Fibroblast of mammary gland (primary cell): Measurements from ENCODE around the gene ANKRD31.

Experiments used
- DNase-seq: peaks from one replicate; pipeline ENCODE4 v3.0.0-alpha.2; 2010; ENCODE audit warnings: low read depth
- H3K4me3 ChIP-seq: 2 replicates; pipeline ENCODE4 v1.5.1; 2011; ENCODE audit warnings: low read depth, mild to moderate bottlenecking, low read length, moderate library complexity; ENCODE audit not compliant: control insufficient read depth
- TF ChIP-seq, protein P1 (sequence below): conservative IDR thresholded peaks from 2 replicates; pipeline ENCODE4 v1.5.1; 2011; ENCODE audit warnings: low read depth, low read length, inconsistent platforms; ENCODE audit not compliant: control insufficient read depth, insufficient read depth

ANKRD31 gene

GRCh38 chr5:75021800-75022199 is 214.9 kb downstream of the ANKRD31 start:
- H3K4me3 ChIP-seq: no peak overlapping the region
- TF ChIP-seq, protein P1, sequence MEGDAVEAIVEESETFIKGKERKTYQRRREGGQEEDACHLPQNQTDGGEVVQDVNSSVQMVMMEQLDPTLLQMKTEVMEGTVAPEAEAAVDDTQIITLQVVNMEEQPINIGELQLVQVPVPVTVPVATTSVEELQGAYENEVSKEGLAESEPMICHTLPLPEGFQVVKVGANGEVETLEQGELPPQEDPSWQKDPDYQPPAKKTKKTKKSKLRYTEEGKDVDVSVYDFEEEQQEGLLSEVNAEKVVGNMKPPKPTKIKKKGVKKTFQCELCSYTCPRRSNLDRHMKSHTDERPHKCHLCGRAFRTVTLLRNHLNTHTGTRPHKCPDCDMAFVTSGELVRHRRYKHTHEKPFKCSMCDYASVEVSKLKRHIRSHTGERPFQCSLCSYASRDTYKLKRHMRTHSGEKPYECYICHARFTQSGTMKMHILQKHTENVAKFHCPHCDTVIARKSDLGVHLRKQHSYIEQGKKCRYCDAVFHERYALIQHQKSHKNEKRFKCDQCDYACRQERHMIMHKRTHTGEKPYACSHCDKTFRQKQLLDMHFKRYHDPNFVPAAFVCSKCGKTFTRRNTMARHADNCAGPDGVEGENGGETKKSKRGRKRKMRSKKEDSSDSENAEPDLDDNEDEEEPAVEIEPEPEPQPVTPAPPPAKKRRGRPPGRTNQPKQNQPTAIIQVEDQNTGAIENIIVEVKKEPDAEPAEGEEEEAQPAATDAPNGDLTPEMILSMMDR: no peak
- DNase-seq: no peak

GRCh38 chr5:75021219-75021618 is 215.5 kb downstream of the ANKRD31 start:
- TF ChIP-seq, protein P1: no peak
- no peak for DNase-seq

GRCh38 chr5:75020016-75020656 is 216.5 kb downstream of the ANKRD31 start:
- H3K4me3 ChIP-seq: no peak overlapping the region
- no peak for DNase-seq
- TF ChIP-seq, protein P1: no peak

More at GRCh38 chr5:75021219-75021618, 215.5 kb downstream of the ANKRD31 start:
- no peak overlapping the region for H3K4me3 ChIP-seq

GRCh38 chr5:75018805-75019587 is 217.7 kb downstream of the ANKRD31 start:
- TF ChIP-seq, protein P1: no peak
- no peak overlapping the region for H3K4me3 ChIP-seq
- DNase-seq: no peak
